Endodermal cell (in vitro differentiated cells): ENCODE data around the gene LRRC63. TPM values are rescaled to one million over a fixed set of nuclear protein-coding genes. Genes with fewer than 3 reads are reported as not detected.

ENCODE experiments used
- DNase-seq: peaks from one replicate; pipeline ENCODE4 v3.0.0-alpha.2; 2017
- H3K27ac ChIP-seq: 2 replicates; pipeline ENCODE4 v1.5.1; 2013; ENCODE audit warnings: mild to moderate bottlenecking, low read depth, low read length, moderate library complexity
- H3K27me3 ChIP-seq: 2 replicates; pipeline ENCODE4 v1.6.1; 2013; ENCODE audit warnings: mild to moderate bottlenecking, low read length, moderate library complexity; ENCODE audit not compliant: insufficient read depth, control insufficient read depth, poor library complexity, severe bottlenecking
- H3K36me3 ChIP-seq: 2 replicates; pipeline ENCODE4 v1.7.0; 2013; ENCODE audit warnings: mild to moderate bottlenecking, low read length, moderate library complexity; ENCODE audit not compliant: control insufficient read depth, insufficient read depth
- H3K4me1 ChIP-seq: one replicate; pipeline ENCODE4 v1.7.0; 2013; ENCODE audit warnings: low read length; ENCODE audit not compliant: control insufficient read depth, insufficient read depth
- H3K4me3 ChIP-seq: 2 replicates; pipeline ENCODE4 v1.5.1; 2013; ENCODE audit warnings: mild to moderate bottlenecking, low read length, moderate library complexity
- H3K9ac ChIP-seq: 2 replicates; pipeline ENCODE4 v1.6.1; 2013; ENCODE audit warnings: mild to moderate bottlenecking, low read length, moderate library complexity; ENCODE audit not compliant: poor library complexity, severe bottlenecking; ENCODE audit errors: extremely low read depth
- H3K9me3 ChIP-seq: 2 replicates; pipeline ENCODE4 v1.6.1; 2013; ENCODE audit warnings: mild to moderate bottlenecking, low read length, moderate library complexity; ENCODE audit not compliant: control insufficient read depth
- H3K27ac Mint-ChIP-seq: 2 replicates; pipeline ENCODE4 v1.8.0; 2020; ENCODE audit warnings: mixed read lengths
- H3K27me3 Mint-ChIP-seq: 2 replicates; pipeline ENCODE4 v1.8.0; 2021; ENCODE audit warnings: mild to moderate bottlenecking, mixed read lengths; ENCODE audit not compliant: insufficient read depth
- H3K36me3 Mint-ChIP-seq: 2 replicates; pipeline ENCODE4 v1.8.0; 2020; ENCODE audit warnings: low read depth, mixed read lengths
- H3K4me1 Mint-ChIP-seq: 2 replicates; pipeline ENCODE4 v1.8.0; 2020; ENCODE audit warnings: mixed read lengths
- H3K4me3 Mint-ChIP-seq: 2 replicates; pipeline ENCODE4 v1.8.0; 2020; ENCODE audit warnings: mild to moderate bottlenecking, moderate library complexity, mixed read lengths
- H3K9me3 Mint-ChIP-seq: 2 replicates; pipeline ENCODE4 v1.8.0; 2020; ENCODE audit warnings: mild to moderate bottlenecking, mixed read lengths
- CTCF ChIP-seq: fragments of 200-600 bp; sonication (generic); conservative IDR thresholded peaks from 2 replicates; pipeline ENCODE4 v1.5.0; 2021; ENCODE audit warnings: antibody characterized with exemption, mild to moderate bottlenecking
- WGBS, 2 experiments: methylation state at CpG; one replicate each; pipeline versions ENCODE4 v1.1.5 to v1.1.7; 2013; ENCODE audit warnings: missing lambda C conversion rate in 2 of 2, mixed read lengths in 1 of 2; ENCODE audit not compliant: insufficient coverage in 1 of 2, insufficient read length in 1 of 2; 5-methylcytosine and 5-hydroxymethylcytosine counted together
- total RNA-seq, 2 donors: library from RNA; stranded (reverse); fragmentation: NEBNext Ultra II Directional in 1 of 2; extraction: Animal tissue kit (Norgen Biotek cat#: 25700) in 1 of 2; gene quantifications; 2 replicates in 1 of 2; 3 replicates in 1 of 2; pipeline ENCODE4 v1.2.1, GENCODE V29; 2021

The LRRC63 gene
- total RNA-seq, 2 donors from 2014 or later = not detected

DNA sequence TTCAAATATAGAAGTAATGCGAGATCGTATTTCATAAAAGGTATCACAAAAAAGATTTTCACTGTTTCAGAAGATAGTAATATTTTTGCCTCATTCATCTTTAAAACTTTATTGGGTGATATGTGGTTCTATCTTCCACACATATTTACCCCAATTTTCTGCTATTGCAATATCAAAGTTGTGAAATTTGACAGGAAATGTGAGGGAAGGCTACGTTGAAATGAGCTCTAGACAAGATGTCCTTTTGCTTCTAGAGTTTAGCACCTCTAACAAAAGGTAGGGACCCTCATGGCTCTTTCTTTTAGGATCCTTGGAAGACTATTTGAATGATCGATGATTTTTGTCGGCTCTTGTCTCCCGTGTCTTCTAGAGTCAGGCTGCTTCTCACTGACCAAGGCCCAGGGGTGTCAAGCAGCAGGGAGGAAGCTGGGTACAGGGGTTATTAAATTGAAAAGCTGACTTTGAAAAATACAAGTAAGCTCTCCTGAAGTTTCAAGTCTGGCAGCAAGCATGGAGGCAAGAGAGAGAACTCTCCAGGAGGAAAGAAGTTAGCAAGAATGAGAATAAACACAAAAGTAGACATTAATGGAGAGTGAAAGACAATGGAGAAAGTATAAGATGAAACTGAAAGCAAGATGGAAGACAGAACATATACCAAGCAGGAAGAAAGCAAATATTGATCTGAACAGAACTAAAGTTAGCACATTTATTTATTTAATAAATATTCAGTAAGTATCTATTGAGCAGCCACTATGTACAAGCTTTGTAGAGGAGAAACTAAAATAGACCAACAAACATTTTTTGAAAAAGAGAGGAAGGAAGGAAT is 101.9 kb downstream of the LRRC63 start:
- no peak for DNase-seq
- Mint-ChIP-seq H3K27me3 (peaks cover 3% of the 10 kb centered on the region), H3K4me1 (no peaks in the 10 kb centered on the region), H3K36me3 (no peaks in the 10 kb centered on the region), H3K4me3 (no peak overlapping the region), H3K9me3 (peaks cover 5% of the 10 kb centered on the region), H3K27ac (no peak overlapping the region)
- Histone ChIP-seq H3K9ac (no peak overlapping the region), H3K27me3 (no peaks in the 10 kb centered on the region), H3K4me3 (no peak overlapping the region), H3K36me3 (no peaks in the 10 kb centered on the region), H3K4me1 (no peaks in the 10 kb centered on the region), H3K27ac (no peak overlapping the region), H3K9me3 (no peaks in the 10 kb centered on the region)
- WGBS, 2 experiments = 92 to 93% methylated on average over 3 to 4 of the region's 6 CpGs
- TF ChIP-seq CTCF = no peak

DNA sequence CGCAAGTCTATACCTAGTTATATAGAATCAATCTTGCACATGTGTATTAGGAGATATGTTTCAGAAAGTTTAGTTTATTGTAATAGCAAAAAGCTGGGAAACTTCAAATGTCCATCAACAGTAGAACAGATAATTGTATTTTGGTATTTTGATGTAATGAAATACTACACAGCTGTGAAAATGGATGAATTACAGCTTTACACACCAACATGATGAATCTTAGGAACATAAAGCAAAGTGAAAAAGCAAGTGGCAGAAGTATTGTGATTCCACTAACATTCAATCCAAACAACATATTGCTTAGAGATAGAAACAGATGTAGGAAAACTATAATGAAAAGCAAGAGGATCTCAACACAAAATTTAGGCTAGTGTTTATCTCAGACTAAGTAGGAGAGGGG is 102.9 kb downstream of the LRRC63 start:
- Histone ChIP-seq H3K9ac (no peak overlapping the region), H3K36me3 (no peaks in the 10 kb centered on the region), H3K4me1 (no peaks in the 10 kb centered on the region), H3K27ac (no peak overlapping the region), H3K4me3 (no peak overlapping the region), H3K9me3 (no peaks in the 10 kb centered on the region), H3K27me3 (no peaks in the 10 kb centered on the region)
- H3K27me3 Mint-ChIP-seq = peaks cover 3% of the 10 kb centered on the region
- peaks cover 5% of the 10 kb centered on the region for H3K9me3 Mint-ChIP-seq
- H3K4me1 Mint-ChIP-seq = peaks cover 2% of the 10 kb centered on the region
- no peak for DNase-seq
- H3K36me3 Mint-ChIP-seq = no peaks in the 10 kb centered on the region
- no peak overlapping the region for H3K4me3 Mint-ChIP-seq
- WGBS, 2 experiments = 100% methylated on average over 1 of the region's 1 CpG; no CpG with 5 or more reads in 1 of the 2 experiments
- H3K27ac Mint-ChIP-seq = no peak overlapping the region
- no peak for TF ChIP-seq CTCF

DNA sequence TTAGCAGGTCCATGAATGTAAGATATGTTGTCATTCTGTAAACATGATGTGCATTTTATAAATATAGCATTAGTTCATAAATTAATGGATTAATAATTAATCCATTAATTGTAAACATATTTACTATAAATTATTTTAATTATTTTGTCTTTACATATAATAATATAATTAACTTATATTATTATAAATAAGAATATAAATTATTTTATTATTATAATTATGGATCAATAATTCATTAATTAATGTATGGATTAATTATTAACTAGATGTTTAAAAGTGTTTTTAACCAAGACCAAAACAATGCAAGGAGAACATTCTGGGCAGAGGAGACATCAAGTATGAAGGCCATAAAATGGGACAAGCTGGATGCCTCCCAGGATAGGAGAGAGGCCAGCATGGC is 103.3 kb downstream of the LRRC63 start:
- TF ChIP-seq CTCF = no peak
- H3K9ac ChIP-seq = no peak overlapping the region
- no peaks in the 10 kb centered on the region for H3K36me3 ChIP-seq
- H3K27ac Mint-ChIP-seq = no peak overlapping the region
- no peak overlapping the region for H3K4me3 Mint-ChIP-seq
- DNase-seq = no peak
- no peaks in the 10 kb centered on the region for H3K27me3 ChIP-seq
- H3K4me1 Mint-ChIP-seq = peaks cover 2% of the 10 kb centered on the region
- no peak overlapping the region for H3K27ac ChIP-seq
- H3K4me3 ChIP-seq = no peak overlapping the region
- H3K9me3 ChIP-seq = no peaks in the 10 kb centered on the region
- peaks cover 5% of the 10 kb centered on the region for H3K9me3 Mint-ChIP-seq
- peaks cover 3% of the 10 kb centered on the region for H3K27me3 Mint-ChIP-seq
- H3K4me1 ChIP-seq = no peaks in the 10 kb centered on the region
- H3K36me3 Mint-ChIP-seq = no peaks in the 10 kb centered on the region
